HepG2 (cell line): ENCODE results near the gene CSTPP1. TPM values are rescaled to one million over a fixed set of nuclear protein-coding genes. Genes with fewer than 3 reads are reported as not detected.
A peak's percentile ranks its signal among the peaks of the same experiment; 100 is the strongest.

Experiments
- ATAC-seq: fragments of 200-7000 bp; cut with Tn5 transposase; 3 replicates; pipeline ENCODE4 v1.9.1; 2020; ENCODE audit warnings: mild to moderate bottlenecking, moderate library complexity
- BruUV-seq: library from RNA; stranded (reverse); fragments of 400-500 nt; replicated peaks from 2 replicates; lab custom pipeline; 2021; lab: Mats Ljungman, UMichigan
- CTCF ChIA-PET: fragments of 300-600 bp; formaldehyde crosslinking; extraction: SDS; loops from one replicate; lab custom pipeline; 2021; ENCODE audit warnings: low total read pairs, inconsistent platforms, low intra/inter-chr PET ratio; lab: Yijun Ruan, JAX
- POLR2A ChIA-PET: fragments of 350-600 bp; sonication (Branson Sonifier 250); formaldehyde crosslinking; loops from one replicate; lab custom pipeline; 2020; ENCODE audit warnings: antibody characterized with exemption, inconsistent platforms; lab: Yijun Ruan, JAX
- DNase-seq: peaks from one replicate; pipeline ENCODE4 v3.0.0-alpha.2; 2015; ENCODE audit warnings: low spot score
- FAIRE-seq: peaks from 3 replicates; lab custom pipeline; 2011; peaks lifted over from hg19 to GRCh38; lab: Jason Lieb, UNC
- H2AFZ ChIP-seq: one replicate; pipeline ENCODE4 v1.6.1; 2011; ENCODE audit warnings: low read length, inconsistent platforms
- H3K27ac ChIP-seq: fragments of 300-600 bp; 3 replicates; pipeline ENCODE4 v1.8.0; 2011; ENCODE audit warnings: mixed run types, mild to moderate bottlenecking, mixed read lengths, low read length, inconsistent platforms; ENCODE audit not compliant: insufficient read depth; ENCODE audit errors: extremely low read length
- H3K27me3 ChIP-seq, 2 experiments: fragments of 200-600 bp in 1 of 2; 2 replicates in 1 of 2; 3 replicates in 1 of 2; pipeline versions ENCODE4 v1.6.0 to v1.8.0; 2011; ENCODE audit warnings: low read length in 2 of 2, mild to moderate bottlenecking in 2 of 2, moderate library complexity in 2 of 2, inconsistent platforms in 1 of 2; ENCODE audit not compliant: insufficient read depth in 2 of 2, control insufficient read depth in 1 of 2
- H3K36me3 ChIP-seq, 2 experiments: fragments of 200-600 bp in 1 of 2; replicated peaks in 1 of 2; 2 replicates in 1 of 2; 3 replicates in 1 of 2; pipeline versions ENCODE4 v1.5.1 to v1.8.0; 2011; ENCODE audit warnings: low read length in 2 of 2, inconsistent platforms in 1 of 2; ENCODE audit not compliant: insufficient read depth in 2 of 2, control insufficient read depth in 1 of 2
- H3K4me1 ChIP-seq: 2 replicates; pipeline ENCODE4 v1.5.1; 2012; ENCODE audit warnings: low read length, inconsistent platforms; ENCODE audit not compliant: insufficient read depth
- H3K4me2 ChIP-seq: 2 replicates; pipeline ENCODE4 v1.6.0; 2011; ENCODE audit warnings: low read depth, low read length, inconsistent platforms
- H3K4me3 ChIP-seq, 3 experiments: fragments of 200-600 bp in 1 of 3; sonication (generic), shearing (Covaris generic) in 1 of 3; replicated peaks in 1 of 3; 2 replicates each; pipeline ENCODE4 v1.5.1; 2011 to 2016; ENCODE audit warnings: low read length in 3 of 3, inconsistent platforms in 2 of 3, low read depth in 2 of 3, mild to moderate bottlenecking in 2 of 3, control low read depth in 1 of 3, mixed read lengths in 1 of 3; ENCODE audit not compliant: insufficient read depth in 1 of 3
- H3K79me2 ChIP-seq: one replicate; pipeline ENCODE4 v1.6.1; 2011; ENCODE audit warnings: low read length, inconsistent platforms; ENCODE audit not compliant: insufficient read depth
- H3K9ac ChIP-seq: 2 replicates; pipeline ENCODE4 v1.6.0; 2011; ENCODE audit warnings: mild to moderate bottlenecking, low read depth, low read length, inconsistent platforms; ENCODE audit not compliant: insufficient read depth
- H3K9me3 ChIP-seq: 2 replicates; pipeline ENCODE4 v1.5.1; 2012; ENCODE audit warnings: mild to moderate bottlenecking, low read length
- H4K20me1 ChIP-seq: 2 replicates; pipeline ENCODE4 v1.6.0; 2011; ENCODE audit warnings: inconsistent platforms, mild to moderate bottlenecking, low read length, moderate library complexity; ENCODE audit not compliant: insufficient read depth
- AGO2 ChIP-seq: fragments of 200-400 bp; formaldehyde crosslinking; optimal IDR thresholded peaks from 2 replicates; pipeline ENCODE3; 2017; ENCODE audit warnings: mild to moderate bottlenecking, low read depth, low read length, moderate library complexity
- KDM6A ChIP-seq: IDR thresholded peaks from 2 replicates; pipeline ENCODE4 v1.6.1; 2016; ENCODE audit warnings: low read depth
- POLR2A ChIP-seq, 2 experiments: IDR thresholded peaks; 2 replicates each; pipeline ENCODE4 v1.6.1; 2011; ENCODE audit warnings: low read depth in 2 of 2, low read length in 2 of 2, mild to moderate bottlenecking in 1 of 2, moderate library complexity in 1 of 2; ENCODE audit not compliant: insufficient read depth in 1 of 2
- REXO4 ChIP-seq: sonication (generic); formaldehyde crosslinking; IDR thresholded peaks from 2 replicates; pipeline ENCODE4 v1.8.0; 2022; ENCODE audit warnings: missing genetic modification reagents, mild to moderate bottlenecking, borderline replicate concordance
- ZNF253 ChIP-seq: sonication (generic); formaldehyde crosslinking; IDR thresholded peaks from 2 replicates; pipeline ENCODE4 v1.8.0; 2022; ENCODE audit warnings: mild to moderate bottlenecking, missing genetic modification reagents, borderline replicate concordance
- ZNF354B ChIP-seq: sonication (generic); formaldehyde crosslinking; IDR thresholded peaks from 2 replicates; pipeline ENCODE4 v1.8.0; 2022; ENCODE audit warnings: mild to moderate bottlenecking, missing genetic modification reagents
- ZNF619 ChIP-seq: sonication (generic); formaldehyde crosslinking; IDR thresholded peaks from 2 replicates; pipeline ENCODE4 v1.4.0; 2020; ENCODE audit warnings: mild to moderate bottlenecking, missing genetic modification reagents
- WGBS: methylation state at CpG from one replicate; pipeline ENCODE4 v1.1.6; 2017; ENCODE audit warnings: low lambda C conversion rate; 5-methylcytosine and 5-hydroxymethylcytosine counted together
- in situ Hi-C: cut with HindIII; loops from 2 replicates; pipeline ENCODE4 v1.10.0; 2017; ENCODE audit warnings: low pct_unique_long_range_greater_than_20kb; ENCODE audit not compliant: extremely low pct_ligation_motif_present
- intact Hi-C: fragments of 100-400 bp; cut with micrococcal nuclease; formaldehyde crosslinking; loops from one replicate; pipeline ENCODE4 v1.10.0; 2022; ENCODE audit not compliant: unreplicated experiment
- polyA plus RNA-seq, 8 experiments: library from polyadenylated mRNA; depleted of rRNA in 3 of 8; stranded (reverse) in 7 of 8; unstranded in 1 of 8; fragments of >200 nt; fragmentation: Illumina TruSeq in 4 of 8; extraction: Trizol in 4 of 8; gene quantifications; 2 replicates each; pipeline versions ENCODE4 v1.2.1 to v1.2.3, GENCODE V29; 2011 to 2016; ENCODE audit warnings: low read depth in 4 of 8, missing spikeins in 1 of 8, mixed read lengths in 1 of 8; ENCODE audit not compliant: insufficient read depth in 1 of 8
- total RNA-seq, 5 experiments: library from RNA; depleted of rRNA; stranded (reverse); fragments of >200 nt; fragmentation: Illumina TruSeq; extraction: Trizol; gene quantifications; 2 replicates each; pipeline ENCODE4 v1.2.3, GENCODE V29; 2016; ENCODE audit warnings: low read depth in 1 of 5
- TF ChIP-seq, protein P1 (sequence below): sonication (generic); formaldehyde crosslinking; IDR thresholded peaks from 2 replicates; pipeline ENCODE4 v1.8.0; 2022; ENCODE audit warnings: mild to moderate bottlenecking, missing genetic modification reagents, moderate library complexity
- TF ChIP-seq, protein P2 (sequence below), 2 experiments: IDR thresholded peaks; 2 replicates each; pipeline ENCODE4 v1.6.1; 2011 to 2012; ENCODE audit warnings: low read length in 2 of 2, borderline replicate concordance in 1 of 2, low read depth in 1 of 2, mild to moderate bottlenecking in 1 of 2, moderate library complexity in 1 of 2
- TF ChIP-seq, protein P3 (sequence below): sonication (generic); formaldehyde crosslinking; IDR thresholded peaks from 2 replicates; pipeline ENCODE4 v1.8.1; 2023; ENCODE audit warnings: mild to moderate bottlenecking, missing genetic modification reagents

CSTPP1 gene
- total and polyA plus RNA-seq, 2 of the 13 experiments (the other 11 are each of a cell fraction or from before 2014, with no cell fraction given), result 12.3 to 14.6 TPM

DNA sequence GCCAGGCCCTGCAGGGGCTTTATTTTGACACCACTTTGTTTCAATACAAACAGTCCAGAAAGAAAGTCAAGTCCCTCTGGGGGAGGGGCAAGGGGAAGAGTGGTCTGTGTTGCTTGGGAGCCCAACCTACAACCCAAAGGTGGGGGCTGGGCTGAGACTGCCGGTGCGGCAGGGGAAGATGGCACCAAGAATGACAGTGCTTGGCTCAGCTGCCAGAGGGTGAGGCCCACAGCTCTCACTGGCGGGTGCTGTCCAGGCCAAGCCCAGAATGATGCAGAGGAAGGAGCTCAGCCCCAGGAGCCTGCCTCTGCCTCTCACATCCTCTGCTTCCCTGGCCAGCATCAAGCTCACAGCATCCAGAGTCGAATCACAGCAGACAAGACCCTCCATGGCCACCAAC, 227.8 kb downstream of the CSTPP1 start:
- WGBS, result 94% methylated on average over 2 of the region's 4 CpGs
- no peak for ATAC-seq
- Histone ChIP-seq H4K20me1 (peaks cover 10% of the 10 kb centered on the region; the same call in 1 of the 2 replicates), H3K9ac (no peak overlapping the region)
- TF ChIP-seq REXO4 (no peak), KDM6A (CRISPR knock-in tag) (no peak), ZNF253 (CRISPR knock-in tag) (no peak), POLR2A (IDR thresholded peaks at IDR 0.05; ENCODE audit: insufficient read depth in 1 of 2, low read depth in 2 of 2, low read length in 2 of 2) (0 out of 4 replicates have a peak, but pooled peaks of 1 of the 2 experiments have one; percentile 23), AGO2 (peak; percentile 44), ZNF619 (CRISPR knock-in tag) (no peak), ZNF354B (CRISPR knock-in tag) (no peak)
- TF ChIP-seq, protein P1, sequence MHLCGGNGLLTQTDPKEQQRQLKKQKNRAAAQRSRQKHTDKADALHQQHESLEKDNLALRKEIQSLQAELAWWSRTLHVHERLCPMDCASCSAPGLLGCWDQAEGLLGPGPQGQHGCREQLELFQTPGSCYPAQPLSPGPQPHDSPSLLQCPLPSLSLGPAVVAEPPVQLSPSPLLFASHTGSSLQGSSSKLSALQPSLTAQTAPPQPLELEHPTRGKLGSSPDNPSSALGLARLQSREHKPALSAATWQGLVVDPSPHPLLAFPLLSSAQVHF (CRISPR knock-in tag), result no peak
- TF ChIP-seq, protein P2, sequence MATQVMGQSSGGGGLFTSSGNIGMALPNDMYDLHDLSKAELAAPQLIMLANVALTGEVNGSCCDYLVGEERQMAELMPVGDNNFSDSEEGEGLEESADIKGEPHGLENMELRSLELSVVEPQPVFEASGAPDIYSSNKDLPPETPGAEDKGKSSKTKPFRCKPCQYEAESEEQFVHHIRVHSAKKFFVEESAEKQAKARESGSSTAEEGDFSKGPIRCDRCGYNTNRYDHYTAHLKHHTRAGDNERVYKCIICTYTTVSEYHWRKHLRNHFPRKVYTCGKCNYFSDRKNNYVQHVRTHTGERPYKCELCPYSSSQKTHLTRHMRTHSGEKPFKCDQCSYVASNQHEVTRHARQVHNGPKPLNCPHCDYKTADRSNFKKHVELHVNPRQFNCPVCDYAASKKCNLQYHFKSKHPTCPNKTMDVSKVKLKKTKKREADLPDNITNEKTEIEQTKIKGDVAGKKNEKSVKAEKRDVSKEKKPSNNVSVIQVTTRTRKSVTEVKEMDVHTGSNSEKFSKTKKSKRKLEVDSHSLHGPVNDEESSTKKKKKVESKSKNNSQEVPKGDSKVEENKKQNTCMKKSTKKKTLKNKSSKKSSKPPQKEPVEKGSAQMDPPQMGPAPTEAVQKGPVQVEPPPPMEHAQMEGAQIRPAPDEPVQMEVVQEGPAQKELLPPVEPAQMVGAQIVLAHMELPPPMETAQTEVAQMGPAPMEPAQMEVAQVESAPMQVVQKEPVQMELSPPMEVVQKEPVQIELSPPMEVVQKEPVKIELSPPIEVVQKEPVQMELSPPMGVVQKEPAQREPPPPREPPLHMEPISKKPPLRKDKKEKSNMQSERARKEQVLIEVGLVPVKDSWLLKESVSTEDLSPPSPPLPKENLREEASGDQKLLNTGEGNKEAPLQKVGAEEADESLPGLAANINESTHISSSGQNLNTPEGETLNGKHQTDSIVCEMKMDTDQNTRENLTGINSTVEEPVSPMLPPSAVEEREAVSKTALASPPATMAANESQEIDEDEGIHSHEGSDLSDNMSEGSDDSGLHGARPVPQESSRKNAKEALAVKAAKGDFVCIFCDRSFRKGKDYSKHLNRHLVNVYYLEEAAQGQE (IDR thresholded peaks at IDR 0.05; ENCODE audit: borderline replicate concordance in 1 of 2, low read depth in 1 of 2, low read length in 2 of 2), result no peak
- TF ChIP-seq, protein P3, sequence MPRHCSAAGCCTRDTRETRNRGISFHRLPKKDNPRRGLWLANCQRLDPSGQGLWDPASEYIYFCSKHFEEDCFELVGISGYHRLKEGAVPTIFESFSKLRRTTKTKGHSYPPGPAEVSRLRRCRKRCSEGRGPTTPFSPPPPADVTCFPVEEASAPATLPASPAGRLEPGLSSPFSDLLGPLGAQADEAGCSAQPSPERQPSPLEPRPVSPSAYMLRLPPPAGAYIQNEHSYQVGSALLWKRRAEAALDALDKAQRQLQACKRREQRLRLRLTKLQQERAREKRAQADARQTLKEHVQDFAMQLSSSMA (CRISPR knock-in tag), result no peak
- TF ChIP-seq, all 625 proteins: peak for 2
- Histone ChIP-seq H3K27ac (no peak overlapping the region), H3K9me3 (no peaks in the 10 kb centered on the region), H3K4me1 (peaks cover 21% of the 10 kb centered on the region), H3K4me3 (no peak overlapping the region), H3K79me2 (peaks cover 6% of the 10 kb centered on the region), H3K4me2 (no peak overlapping the region), H3K27me3 (no peaks in the 10 kb centered on the region), H2AFZ (no peak overlapping the region), H3K36me3 (peaks cover 32 to 49% of the 10 kb centered on the region in 2 experiments)
- POLR2A ChIA-PET, result no interaction called here
- intact Hi-C loops (no loop called here), in situ Hi-C loops (loop anchor here (5.0 kb wide), 1 partner anchor 277 kb away; no protein-coding TSS in a partner anchor)
- DNase-seq (no peak), FAIRE-seq (no peak)
- CTCF ChIA-PET, result no interaction called here
- no TSS peak for BruUV-seq
